ENCODE data around the gene PALD1.
"Not testable (repeated sequence)": the region's sequence is repeated elsewhere in the genome, so short reads cannot be mapped to it uniquely, and the experiment has no call there.

The PALD1 gene

GRCh38 chr10:70573599-70574506 is 95.3 kb downstream of the PALD1 start:
- no peak overlapping the region for H3K4me3 Mint-ChIP-seq
- H3K36me3 Mint-ChIP-seq (ENCODE audit: low read depth), result no peaks in the 10 kb centered on the region
- H3K4me1 Mint-ChIP-seq (ENCODE audit: low read depth), result peaks cover 41% of the 10 kb centered on the region
- H3K9me3 Mint-ChIP-seq, result no peaks in the 10 kb centered on the region
- DNase-seq (ENCODE audit: low spot score), result no peak
- H3K27me3 Mint-ChIP-seq (ENCODE audit: low read depth), result peaks cover 17% of the 10 kb centered on the region
- H3K27ac Mint-ChIP-seq, result no peak overlapping the region

- Mint-ChIP-seq H3K27ac (no peak overlapping the region), H3K4me1 (ENCODE audit: low read depth) (peaks cover 47% of the 10 kb centered on the region), H3K27me3 (ENCODE audit: low read depth) (peaks cover 13% of the 10 kb centered on the region)
Measured at GRCh38 chr10:70575486-70575873, 96.9 kb downstream of the PALD1 start.

GRCh38 chr10:70575874-70576802 is 97.6 kb downstream of the PALD1 start:
- Mint-ChIP-seq H3K4me1 (ENCODE audit: low read depth) (peaks cover 47% of the 10 kb centered on the region), H3K27me3 (ENCODE audit: low read depth) (peaks cover 14% of the 10 kb centered on the region)
- DNase-seq (ENCODE audit: low spot score), result no peak

More at GRCh38 chr10:70575486-70575873, 96.9 kb downstream of the PALD1 start:
- DNase-seq (ENCODE audit: low spot score), result no peak
- Mint-ChIP-seq H3K36me3 (ENCODE audit: low read depth) (peaks cover 2% of the 10 kb centered on the region), H3K9me3 (peaks cover 3% of the 10 kb centered on the region), H3K4me3 (peak overlapping the region; percentile 1)

GRCh38 chr10:70576803-70577517 is 98.4 kb downstream of the PALD1 start:
- Mint-ChIP-seq H3K36me3 (ENCODE audit: low read depth) (peaks cover 2% of the 10 kb centered on the region), H3K4me1 (ENCODE audit: low read depth) (peaks cover 47% of the 10 kb centered on the region), H3K27me3 (ENCODE audit: low read depth) (peaks cover 17% of the 10 kb centered on the region), H3K27ac (peak overlapping the region; percentile 65), H3K9me3 (peaks cover 3% of the 10 kb centered on the region), H3K4me3 (peak overlapping the region; percentile 82)
- DNase-seq (ENCODE audit: low spot score), result peak; percentile 24

More at GRCh38 chr10:70575874-70576802, 97.6 kb downstream of the PALD1 start:
- peak overlapping the region; percentile 82 for H3K4me3 Mint-ChIP-seq
- peaks cover 2% of the 10 kb centered on the region for H3K36me3 Mint-ChIP-seq (ENCODE audit: low read depth)
- H3K27ac Mint-ChIP-seq, result peak overlapping the region; percentile 55
- peaks cover 3% of the 10 kb centered on the region for H3K9me3 Mint-ChIP-seq

- peak; percentile 86 for DNase-seq (ENCODE audit: low spot score)
- peak overlapping the region; percentile 82 for H3K4me3 Mint-ChIP-seq
- peaks cover 2% of the 10 kb centered on the region for H3K36me3 Mint-ChIP-seq (ENCODE audit: low read depth)
- H3K27ac Mint-ChIP-seq, result peak overlapping the region; percentile 95
- H3K27me3 Mint-ChIP-seq (ENCODE audit: low read depth), result peaks cover 17% of the 10 kb centered on the region
- H3K9me3 Mint-ChIP-seq, result peaks cover 3% of the 10 kb centered on the region
- H3K4me1 Mint-ChIP-seq (ENCODE audit: low read depth), result peaks cover 45% of the 10 kb centered on the region
Measured at GRCh38 chr10:70578371-70578947, 99.9 kb downstream of the PALD1 start.

- Mint-ChIP-seq H3K27me3 (ENCODE audit: low read depth) (peaks cover 17% of the 10 kb centered on the region), H3K36me3 (ENCODE audit: low read depth) (peaks cover 2% of the 10 kb centered on the region), H3K4me1 (ENCODE audit: low read depth) (peaks cover 45% of the 10 kb centered on the region), H3K27ac (peak overlapping the region; percentile 95), H3K9me3 (peaks cover 3% of the 10 kb centered on the region), H3K4me3 (peak overlapping the region; percentile 82)
- peak; percentile 37 for DNase-seq (ENCODE audit: low spot score)
Measured at GRCh38 chr10:70579234-70580002, 100.9 kb downstream of the PALD1 start.

- Mint-ChIP-seq H3K27me3 (ENCODE audit: low read depth) (peaks cover 13% of the 10 kb centered on the region), H3K4me1 (ENCODE audit: low read depth) (peaks cover 38% of the 10 kb centered on the region)
- not testable (repeated sequence) for H3K9me3 Mint-ChIP-seq; DNase-seq (ENCODE audit: low spot score); H3K27ac Mint-ChIP-seq; H3K36me3 Mint-ChIP-seq (ENCODE audit: low read depth); H3K4me3 Mint-ChIP-seq
Measured at GRCh38 chr10:70581176-70581575, 102.6 kb downstream of the PALD1 start.

- Mint-ChIP-seq H3K4me3 (no peak overlapping the region), H3K27me3 (ENCODE audit: low read depth) (peaks cover 7% of the 10 kb centered on the region)
Measured at GRCh38 chr10:70582793-70583668, 104.5 kb downstream of the PALD1 start.

GRCh38 chr10:70583669-70584037 is 105.1 kb downstream of the PALD1 start:
- no peak for DNase-seq (ENCODE audit: low spot score)
- Mint-ChIP-seq H3K27ac (no peak overlapping the region), H3K27me3 (ENCODE audit: low read depth) (peaks cover 11% of the 10 kb centered on the region), H3K4me3 (no peak overlapping the region), H3K4me1 (ENCODE audit: low read depth) (peaks cover 14% of the 10 kb centered on the region), H3K36me3 (ENCODE audit: low read depth) (peaks cover 2% of the 10 kb centered on the region), H3K9me3 (peaks cover 3% of the 10 kb centered on the region)

More at GRCh38 chr10:70582793-70583668, 104.5 kb downstream of the PALD1 start:
- no peak for DNase-seq (ENCODE audit: low spot score)
- Mint-ChIP-seq H3K36me3 (ENCODE audit: low read depth) (peaks cover 2% of the 10 kb centered on the region), H3K9me3 (peaks cover 3% of the 10 kb centered on the region), H3K27ac (no peak overlapping the region), H3K4me1 (ENCODE audit: low read depth) (peaks cover 20% of the 10 kb centered on the region)

GRCh38 chr10:70584366-70584765 is 105.8 kb downstream of the PALD1 start:
- no peak for DNase-seq (ENCODE audit: low spot score)
- Mint-ChIP-seq H3K27me3 (ENCODE audit: low read depth) (peaks cover 18% of the 10 kb centered on the region), H3K9me3 (peaks cover 3% of the 10 kb centered on the region), H3K27ac (no peak overlapping the region), H3K4me3 (no peak overlapping the region), H3K4me1 (ENCODE audit: low read depth) (peaks cover 7% of the 10 kb centered on the region), H3K36me3 (ENCODE audit: low read depth) (peaks cover 2% of the 10 kb centered on the region)

- H3K27ac Mint-ChIP-seq, result no peak overlapping the region
- no peaks in the 10 kb centered on the region for H3K9me3 Mint-ChIP-seq
- H3K27me3 Mint-ChIP-seq (ENCODE audit: low read depth), result peaks cover 23% of the 10 kb centered on the region
- no peak for DNase-seq (ENCODE audit: low spot score)
- no peaks in the 10 kb centered on the region for H3K36me3 Mint-ChIP-seq (ENCODE audit: low read depth)
- peaks cover under 1% of the 10 kb centered on the region for H3K4me1 Mint-ChIP-seq (ENCODE audit: low read depth)
- H3K4me3 Mint-ChIP-seq, result no peak overlapping the region
Measured at GRCh38 chr10:70584909-70585544, 106.5 kb downstream of the PALD1 start.

Data from T-helper 2 cell treated with Interferon-gamma antibody and Interleukin-4, amounts not matched to agents 5 μg/mL and 100 μg/mL, for 36 hours (primary cell).